GM18867 (cell line): ENCODE data around the gene PROSER2.

Experiments used
- ATAC-seq: cut with Tn5 transposase; IDR thresholded peaks from one replicate; pipeline ENCODE4 v1.9.1; 2021; ENCODE audit warnings: mild to moderate bottlenecking, moderate library complexity; ENCODE audit not compliant: unreplicated experiment

Gene PROSER2

GRCh38 chr10:11901833-11902475 lies 78.8 kb downstream of the PROSER2 start:
- ATAC-seq: no peak

DNA sequence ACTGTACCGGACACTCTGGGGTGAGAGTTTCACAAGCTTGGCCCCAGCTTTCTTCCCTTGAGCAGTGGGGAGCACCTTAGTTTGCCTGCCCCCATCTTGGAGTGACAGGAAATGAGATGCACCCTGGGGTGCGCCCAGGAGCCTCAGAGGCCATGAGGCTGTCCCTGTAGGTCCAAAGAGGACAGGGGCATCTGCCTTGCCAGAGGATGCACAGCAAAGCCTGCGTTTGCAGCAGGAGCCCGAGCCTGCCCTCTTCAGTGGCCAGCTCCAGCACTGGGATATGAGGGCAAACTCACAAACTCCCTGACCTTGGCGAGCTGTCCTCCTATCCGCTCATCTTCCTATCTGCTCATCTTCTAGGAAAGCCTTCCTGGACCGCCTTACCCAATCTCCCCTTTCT lies 79.5 kb downstream of the PROSER2 start:
- no peak for ATAC-seq

GRCh38 chr10:11906714-11907113 lies 83.6 kb downstream of the PROSER2 start:
- no peak for ATAC-seq

DNA sequence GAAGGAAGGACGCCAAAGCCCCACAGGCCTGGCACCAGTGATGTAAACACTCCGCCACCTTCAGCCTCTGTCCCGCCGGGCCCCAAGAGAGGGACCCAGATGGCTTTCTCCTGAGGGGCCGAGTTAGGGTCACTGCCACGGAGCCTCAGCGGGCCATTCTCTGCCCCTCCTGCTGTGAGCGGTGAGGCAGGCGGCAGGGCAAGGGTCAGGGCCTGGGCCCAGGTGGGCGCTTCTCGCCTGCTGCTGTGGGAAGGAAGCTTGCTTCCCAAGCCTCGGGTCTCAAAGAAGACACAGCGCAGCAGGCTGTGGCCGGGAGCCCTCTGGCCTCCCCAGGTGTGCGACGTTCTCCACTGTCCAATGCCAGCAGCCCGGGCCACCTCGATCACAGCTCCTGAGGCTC lies 84.8 kb downstream of the PROSER2 start:
- no peak for ATAC-seq

- ATAC-seq: no peak
Measured at GRCh38 chr10:11908536-11908935, 85.4 kb downstream of the PROSER2 start.

- no peak for ATAC-seq
Measured at GRCh38 chr10:11908991-11909390, 85.8 kb downstream of the PROSER2 start.

DNA sequence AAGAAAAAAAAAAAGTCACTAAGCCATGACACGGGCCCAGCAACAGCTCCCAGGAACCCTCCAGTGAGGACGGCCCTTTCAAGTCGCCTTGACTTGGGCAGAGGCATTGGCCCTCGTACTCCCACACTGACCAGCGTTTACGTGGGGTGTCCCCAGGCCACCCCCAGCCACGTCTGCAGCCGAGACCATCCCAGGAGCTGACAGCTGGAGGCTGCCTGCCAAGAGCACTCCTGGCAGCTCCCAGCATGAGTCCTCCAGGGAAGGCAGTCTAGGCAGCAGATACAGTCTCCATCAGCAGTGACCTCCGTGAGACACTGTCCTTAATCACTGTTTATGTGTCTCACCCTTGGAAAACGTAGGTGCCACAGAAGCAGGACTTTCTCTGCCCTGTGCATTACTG lies 86.5 kb downstream of the PROSER2 start:
- ATAC-seq: no peak

GRCh38 chr10:11910102-11910501 lies 86.9 kb downstream of the PROSER2 start:
- ATAC-seq: no peak

DNA sequence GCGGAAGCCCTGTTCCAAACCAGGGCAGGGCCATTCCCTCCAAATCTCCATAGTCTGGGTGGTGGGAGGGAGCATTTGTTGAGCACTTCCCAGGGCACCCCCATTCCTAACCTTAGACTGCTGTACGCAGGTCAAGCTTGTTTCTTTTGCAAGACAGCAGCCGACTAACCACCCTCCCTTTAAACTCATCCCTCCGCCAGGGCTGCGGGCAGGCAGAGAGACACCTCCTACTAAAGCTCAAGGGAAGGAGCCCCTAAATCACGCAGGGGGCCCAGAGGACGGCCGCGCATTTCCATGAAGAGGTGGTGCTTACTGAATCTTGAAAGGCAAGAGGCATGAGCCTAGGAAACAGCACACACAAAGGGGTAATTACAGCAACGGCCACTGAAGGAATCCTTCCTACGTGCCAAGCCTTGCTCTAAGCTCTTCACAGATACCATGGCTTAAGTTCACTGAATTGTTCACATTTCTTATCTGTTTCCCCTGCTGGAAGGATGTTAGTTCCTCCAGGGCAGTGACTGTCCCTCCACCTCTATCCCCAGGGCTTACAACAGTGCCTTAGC lies 90.0 kb downstream of the PROSER2 start:
- ATAC-seq: no peak

DNA sequence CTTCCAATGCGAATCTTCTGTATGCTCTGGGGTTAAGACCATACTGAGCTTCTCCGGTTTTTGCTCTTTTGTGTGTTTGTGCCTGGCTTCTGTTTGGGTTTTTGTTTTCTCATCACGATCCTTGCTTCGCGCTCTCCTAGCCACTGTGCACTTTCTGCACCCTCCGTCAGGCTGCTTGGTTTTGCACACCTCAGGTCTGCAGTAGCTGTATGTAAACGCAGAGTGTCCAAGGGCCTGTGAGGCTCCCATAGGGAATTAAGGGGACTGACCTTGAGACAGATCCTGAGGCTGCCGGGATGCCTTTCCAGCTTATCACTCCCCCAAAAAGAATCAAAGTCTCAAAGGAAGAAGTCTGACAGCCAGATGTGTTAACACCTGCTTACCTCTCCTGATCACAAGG lies 95.2 kb downstream of the PROSER2 start:
- no peak for ATAC-seq

GRCh38 chr10:11919271-11919670 lies 96.1 kb downstream of the PROSER2 start:
- ATAC-seq: no peak
